GM12878 (cell line): ENCODE results near the gene ITPKB. TPM values are rescaled to one million over a fixed set of nuclear protein-coding genes. Genes with fewer than 3 reads are reported as not detected.

ENCODE experiments used
- ATAC-seq: fragments of 200-7000 bp; cut with Tn5 transposase; 3 replicates; pipeline ENCODE4 v1.9.1; 2020; ENCODE audit warnings: mild to moderate bottlenecking, moderate library complexity
- BruUV-seq: library from RNA; stranded (reverse); fragments of 400-500 nt; replicated peaks from 2 replicates; lab custom pipeline; 2021; lab: Mats Ljungman, UMichigan
- CTCF ChIA-PET: fragments of 300-600 bp; sonication (Branson Sonifier 250); formaldehyde crosslinking; extraction: SDS; loops from one replicate; lab custom pipeline; 2021; ENCODE audit warnings: inconsistent platforms; lab: Yijun Ruan, JAX
- POLR2A ChIA-PET: fragments of 350-600 bp; formaldehyde crosslinking; extraction: SDS; loops from one replicate; lab custom pipeline; 2021; ENCODE audit warnings: inconsistent platforms; lab: Charles Lee
- RAD21 ChIA-PET: fragments of 300-600 bp; sonication (Branson Sonifier 250); formaldehyde crosslinking; loops from one replicate; lab custom pipeline; 2023; ENCODE audit warnings: antibody characterized with exemption; ENCODE audit not compliant: unreplicated experiment; lab: Charles Lee
- SMC1A ChIA-PET: fragments of 300-600 bp; sonication (Branson Sonifier 250); formaldehyde crosslinking; loops from one replicate; lab custom pipeline; 2023; ENCODE audit not compliant: unreplicated experiment, uncharacterized antibody; lab: Charles Lee
- DNase-seq: peaks from one replicate; pipeline ENCODE4 v3.0.0-alpha.2; 2011; ENCODE audit warnings: low read depth, low spot score
- FAIRE-seq: peaks from 3 replicates; lab custom pipeline; 2011; peaks lifted over from hg19 to GRCh38; lab: Jason Lieb, UNC
- H2AFZ ChIP-seq: 2 replicates; pipeline ENCODE4 v1.6.0; 2011; ENCODE audit warnings: low read depth, low read length, control low read depth; ENCODE audit not compliant: control insufficient read depth
- H3K27ac ChIP-seq: 2 replicates; pipeline ENCODE4 v1.5.1; 2011; ENCODE audit warnings: control low read depth; ENCODE audit not compliant: control insufficient read depth, insufficient read depth
- H3K27me3 ChIP-seq, 2 experiments: replicated peaks in 1 of 2; 2 replicates each; pipeline versions ENCODE4 v1.6.0 to v1.6.1; 2011; ENCODE audit warnings: low read length in 1 of 2; ENCODE audit not compliant: control insufficient read depth in 2 of 2, insufficient read depth in 2 of 2
- H3K36me3 ChIP-seq, 2 experiments: 2 replicates each; pipeline ENCODE4 v1.5.1; 2011; ENCODE audit warnings: low read length in 1 of 2; ENCODE audit not compliant: control insufficient read depth in 2 of 2, insufficient read depth in 2 of 2
- H3K4me1 ChIP-seq: 2 replicates; pipeline ENCODE4 v1.6.1; 2011; ENCODE audit warnings: mild to moderate bottlenecking, low read length, moderate library complexity, mixed read lengths; ENCODE audit not compliant: control insufficient read depth, insufficient read depth
- H3K4me2 ChIP-seq: 2 replicates; pipeline ENCODE4 v1.6.0; 2011; ENCODE audit warnings: control low read depth; ENCODE audit not compliant: control insufficient read depth, insufficient read depth
- H3K4me3 ChIP-seq: fragments of 200-600 bp; sonication (generic); 2 replicates; pipeline ENCODE4 v1.5.1; 2016
- H3K79me2 ChIP-seq: 2 replicates; pipeline ENCODE4 v1.6.0; 2011; ENCODE audit warnings: low read length; ENCODE audit not compliant: control insufficient read depth, insufficient read depth
- H3K9ac ChIP-seq: 2 replicates; pipeline ENCODE4 v1.8.0; 2011; ENCODE audit warnings: low read length, control low read depth, mixed read lengths; ENCODE audit not compliant: control insufficient read depth, insufficient read depth
- H3K9me3 ChIP-seq: replicated peaks from 3 replicates; pipeline ENCODE4 v1.5.1; 2011; ENCODE audit warnings: mild to moderate bottlenecking, low read length; ENCODE audit not compliant: control insufficient read depth, insufficient read depth
- H4K20me1 ChIP-seq: 2 replicates; pipeline ENCODE4 v1.6.0; 2011; ENCODE audit not compliant: control insufficient read depth, insufficient read depth
- CREB1 ChIP-seq: IDR thresholded peaks from 2 replicates; pipeline ENCODE4 v1.6.1; 2012; ENCODE audit warnings: low read depth, mild to moderate bottlenecking, inconsistent platforms
- CTCF ChIP-seq, 3 experiments: IDR thresholded peaks in 2 of 3; conservative IDR thresholded peaks in 1 of 3; 2 replicates each; pipeline ENCODE4 v1.5.1; 2011; ENCODE audit warnings: low read depth in 3 of 3, low read length in 3 of 3, mild to moderate bottlenecking in 3 of 3, control low read depth in 2 of 3, moderate library complexity in 2 of 3, inconsistent platforms in 1 of 3, mixed read lengths in 1 of 3; ENCODE audit not compliant: control insufficient read depth in 2 of 3, insufficient read depth in 1 of 3; ENCODE audit errors: extremely low read depth in 1 of 3
- JUND ChIP-seq: IDR thresholded peaks from 2 replicates; pipeline ENCODE4 v1.6.1; 2012; ENCODE audit warnings: low read depth, mild to moderate bottlenecking, low read length, improper control_type of control experiment, moderate library complexity
- MEF2A ChIP-seq: IDR thresholded peaks from 2 replicates; pipeline ENCODE4 v1.6.1; 2011; ENCODE audit warnings: low read depth, mild to moderate bottlenecking, low read length, moderate library complexity; ENCODE audit not compliant: insufficient read depth
- ZNF217 ChIP-seq: fragments of 450-650 bp; IDR thresholded peaks from 2 replicates; pipeline ENCODE4 v1.6.1; 2017; ENCODE audit warnings: antibody characterized with exemption, mild to moderate bottlenecking
- WGBS: methylation state at CpG from one replicate; pipeline ENCODE4 v1.1.6; 2016; ENCODE audit warnings: low lambda C conversion rate; ENCODE audit not compliant: insufficient replicate concordance, insufficient coverage; ENCODE audit errors: missing lambda C conversion rate; 5-methylcytosine and 5-hydroxymethylcytosine counted together
- in situ Hi-C: fragments of 300-500 bp; cut with MboI; formaldehyde crosslinking; loops from 9 replicates; pipeline ENCODE4 v1.14.3; 2018; ENCODE audit warnings: mixed read lengths
- intact Hi-C: fragments of 100-400 bp; cut with micrococcal nuclease; formaldehyde crosslinking; loops from one replicate; pipeline ENCODE4 v1.14.2; 2022; ENCODE audit not compliant: unreplicated experiment
- polyA plus RNA-seq, 11 experiments: library from polyadenylated mRNA; depleted of rRNA in 4 of 11; unstranded in 6 of 11; stranded (reverse) in 5 of 11; fragments of >200 nt; fragmentation: Nextera tagmentation in 4 of 11; fragmentation: Illumina TruSeq in 1 of 11; extraction: Ambion mirVana in 4 of 11; extraction: Trizol in 1 of 11; gene quantifications; 1 replicate in 1 of 11; 2 replicates in 10 of 11; pipeline versions ENCODE4 v1.2.1 to v1.2.3, GENCODE V29; 2011 to 2016; ENCODE audit warnings: inconsistent platforms in 2 of 11, missing spikeins in 2 of 11, low read depth in 1 of 11
- total RNA-seq, 4 experiments: library from RNA; depleted of rRNA in 3 of 4; stranded (reverse); fragments of >200 nt in 3 of 4; fragmentation: Illumina TruSeq in 1 of 4; extraction: Trizol in 1 of 4; gene quantifications; 2 replicates each; pipeline versions ENCODE4 v1.2.1 to v1.2.3, GENCODE V29; 2013 to 2021

Gene ITPKB
- total and polyA plus RNA-seq, 10 of the 15 experiments (the other 5 are each of a cell fraction or from before 2014, with no cell fraction given): 1.3 to 38.7 (median 12.9) TPM

GRCh38 chr1:226681652-226682493, 57.2 kb downstream of the ITPKB start:
- Histone ChIP-seq H3K27ac (no peak overlapping the region), H3K4me3 (no peak overlapping the region), H3K4me1 (peaks cover 45% of the 10 kb centered on the region), H3K36me3 (peaks cover 0 to 2% of the 10 kb centered on the region in 2 experiments; a peak in 3 of 4 replicates), H3K9ac (no peak overlapping the region), H3K27me3 (no peaks in the 10 kb centered on the region), H3K4me2 (no peak overlapping the region), H2AFZ (no peak overlapping the region), H3K79me2 (peaks cover 22% of the 10 kb centered on the region), H3K9me3 (no peaks in the 10 kb centered on the region), H4K20me1 (no peaks in the 10 kb centered on the region)
- ChIA-PET CTCF (interaction anchor here (0.6 to 2.9 kb wide), 9 partner anchors 10 to 50 kb away, joined by 3 to 8 read pairs (median 4); no protein-coding TSS in a partner anchor), SMC1A (interaction anchor here (0.9 to 2.9 kb wide), 9 partner anchors 8 to 60 kb away, joined by 3 to 12 read pairs (median 3); no protein-coding TSS in a partner anchor), POLR2A (interaction anchor here (0.6 to 3.4 kb wide), 9 partner anchors 16 to 563 kb away, joined by 3 to 12 read pairs (median 3); no protein-coding TSS in a partner anchor), RAD21 (interaction anchor here (0.9 to 1.0 kb wide), 2 partner anchors 12 to 19 kb away, joined by 4 read pairs; no protein-coding TSS in a partner anchor)
- TF ChIP-seq CTCF (IDR thresholded peaks at IDR 0.05 in 2 of 3, conservative IDR thresholded peaks at IDR 0.05 in 1 of 3; ENCODE audit: control insufficient read depth in 2 of 3, extremely low read depth in 1 of 3, insufficient read depth in 1 of 3, low read depth in 3 of 3, low read length in 3 of 3) (no peak), ZNF217 (no peak), MEF2A (no peak), JUND (no peak), CREB1 (no peak)
- no peak for FAIRE-seq
- ATAC-seq: no peak
- WGBS: 81% methylated on average over 4 of the region's 4 CpGs
- no TSS peak for BruUV-seq
- in situ Hi-C loops: no loop called here
- intact Hi-C loops: no loop called here
- DNase-seq: no peak
